Measurements from ENCODE around the gene ZRANB1.

ZRANB1 gene

GRCh38 chr10:124996127-124996853 is 54.4 kb downstream of the ZRANB1 start:
- DNase-seq = no peak

GRCh38 chr10:124996854-124997215 is 54.9 kb downstream of the ZRANB1 start:
- DNase-seq = no peak

GRCh38 chr10:124997306-124997705 is 55.4 kb downstream of the ZRANB1 start:
- no peak for DNase-seq

GRCh38 chr10:124997771-124998623 is 56.1 kb downstream of the ZRANB1 start:
- no peak for DNase-seq

GRCh38 chr10:124998624-124999291 is 56.8 kb downstream of the ZRANB1 start:
- DNase-seq = no peak

- no peak for DNase-seq
Measured at GRCh38 chr10:124999433-125000365, 57.8 kb downstream of the ZRANB1 start.

GRCh38 chr10:125000366-125001312 is 58.7 kb downstream of the ZRANB1 start:
- no peak for DNase-seq

- DNase-seq = no peak
Measured at GRCh38 chr10:125001313-125002046, 59.6 kb downstream of the ZRANB1 start.

- no peak for DNase-seq
Measured at GRCh38 chr10:125002047-125002422, 60.1 kb downstream of the ZRANB1 start.

- no peak for DNase-seq
Measured at GRCh38 chr10:125002423-125003145, 60.7 kb downstream of the ZRANB1 start.

GRCh38 chr10:125003146-125003900 is 61.4 kb downstream of the ZRANB1 start:
- DNase-seq = no peak

- DNase-seq = no peak
Measured at GRCh38 chr10:125003901-125004467, 62.1 kb downstream of the ZRANB1 start.

GRCh38 chr10:125004571-125005311 is 62.8 kb downstream of the ZRANB1 start:
- no peak for DNase-seq

GRCh38 chr10:125005312-125006187 is 63.6 kb downstream of the ZRANB1 start:
- no peak for DNase-seq

GRCh38 chr10:125006188-125006680 is 64.3 kb downstream of the ZRANB1 start:
- DNase-seq = no peak

- no peak for DNase-seq
Measured at GRCh38 chr10:125006921-125007426, 65.1 kb downstream of the ZRANB1 start.

- no peak for DNase-seq
Measured at GRCh38 chr10:125007436-125007835, 65.5 kb downstream of the ZRANB1 start.
